GM21619 (cell line): ENCODE measurements around the gene PER2.

Experiments
- ATAC-seq: cut with Tn5 transposase; IDR thresholded peaks from one replicate; pipeline ENCODE4 v1.9.1; 2021; ENCODE audit not compliant: unreplicated experiment

The PER2 gene

GRCh38 chr2:238202326-238203093 lies 85.9 kb downstream of the PER2 start:
- ATAC-seq: no peak
